Measurements from ENCODE around the gene DTNBP1.
"Not testable (repeated sequence)": the region's sequence is repeated elsewhere in the genome, so short reads cannot be mapped to it uniquely, and the experiment has no call there.

The DTNBP1 gene

DNA sequence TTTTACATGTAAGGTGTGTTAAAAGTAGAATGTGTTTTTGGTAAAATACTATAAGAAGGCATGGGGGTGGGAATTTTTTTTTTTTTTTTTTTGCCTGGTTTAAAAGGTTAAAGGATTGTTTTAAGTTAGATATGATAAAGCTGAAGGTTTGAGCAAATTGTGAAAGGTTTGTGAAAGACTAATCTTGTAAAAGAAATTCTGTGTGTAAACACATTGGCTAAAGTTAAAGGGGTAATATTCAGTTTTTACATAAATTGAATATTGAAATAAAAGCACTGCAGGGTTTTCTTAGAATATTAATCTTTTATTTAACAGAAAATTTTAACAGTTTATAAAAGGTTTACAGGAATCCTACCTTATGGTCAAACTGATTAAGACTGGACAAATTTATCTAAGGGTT lies 105.7 kb downstream of the DTNBP1 start:
- no peak for DNase-seq (ENCODE audit: low read depth in 2 of 2)

DNA sequence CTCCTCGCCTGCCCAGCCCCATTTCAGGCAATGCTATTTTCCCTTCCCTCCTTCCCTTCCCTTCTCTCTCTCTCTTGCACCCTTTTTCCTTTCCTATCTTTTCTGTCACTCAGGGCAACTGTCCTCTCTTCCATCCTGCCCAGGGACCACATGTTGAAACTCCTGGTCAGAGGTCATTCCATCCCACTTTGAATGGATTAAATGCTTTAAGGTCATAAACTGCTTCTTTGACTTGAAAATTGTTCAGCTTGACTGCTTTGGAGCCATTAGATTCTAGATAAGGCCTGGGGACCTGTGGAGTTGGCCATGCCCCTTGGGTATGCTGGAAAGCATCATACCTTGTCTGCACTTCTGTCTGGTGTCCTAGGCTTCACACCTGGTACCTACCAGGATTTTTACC lies 106.1 kb downstream of the DTNBP1 start:
- no peak for DNase-seq (ENCODE audit: low read depth in 2 of 2)

DNA sequence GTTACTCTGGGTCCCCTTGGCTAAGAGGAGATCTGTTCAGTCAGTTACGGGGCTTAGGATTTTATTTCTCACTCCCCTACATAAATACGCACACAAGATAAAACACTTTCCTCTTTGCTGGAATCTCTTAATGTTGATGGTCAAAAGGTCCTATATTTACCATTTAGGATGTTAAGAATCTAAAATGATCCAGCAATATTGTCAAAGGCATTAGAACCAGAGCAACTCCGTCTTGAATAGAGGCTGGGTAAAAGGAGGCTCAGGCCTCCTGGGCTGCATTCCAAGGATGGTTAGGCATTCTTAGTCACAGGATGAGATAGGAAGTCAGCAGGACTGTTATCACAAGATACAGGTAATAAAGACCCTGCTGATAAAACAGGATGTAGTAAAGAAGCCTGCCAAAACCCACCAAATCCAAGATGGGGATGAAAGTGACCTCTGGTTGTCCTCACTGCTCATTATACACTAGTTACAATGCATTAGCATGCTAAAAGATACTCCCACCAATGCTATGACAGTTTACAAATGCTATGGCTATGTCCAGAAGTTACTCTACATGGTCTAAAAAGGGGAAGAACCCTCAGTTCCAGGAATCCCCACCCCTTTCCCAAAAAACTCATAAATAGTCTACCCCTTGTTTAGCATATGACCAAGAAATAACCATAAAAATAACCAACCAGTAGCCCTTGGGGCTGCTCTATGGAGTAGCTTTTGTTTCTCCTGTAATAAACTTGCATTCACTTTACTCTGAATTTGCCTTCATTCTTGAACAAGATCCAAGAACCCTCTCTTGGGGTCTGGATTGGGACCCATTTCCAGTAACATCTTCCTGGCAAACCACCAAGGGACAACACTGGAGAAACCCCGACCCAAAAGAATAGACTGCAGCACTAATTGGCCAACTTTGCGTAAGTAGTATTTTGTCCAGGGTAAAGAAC lies 107.5 kb downstream of the DTNBP1 start:
- no peak for DNase-seq (ENCODE audit: low read depth in 2 of 2)

DNA sequence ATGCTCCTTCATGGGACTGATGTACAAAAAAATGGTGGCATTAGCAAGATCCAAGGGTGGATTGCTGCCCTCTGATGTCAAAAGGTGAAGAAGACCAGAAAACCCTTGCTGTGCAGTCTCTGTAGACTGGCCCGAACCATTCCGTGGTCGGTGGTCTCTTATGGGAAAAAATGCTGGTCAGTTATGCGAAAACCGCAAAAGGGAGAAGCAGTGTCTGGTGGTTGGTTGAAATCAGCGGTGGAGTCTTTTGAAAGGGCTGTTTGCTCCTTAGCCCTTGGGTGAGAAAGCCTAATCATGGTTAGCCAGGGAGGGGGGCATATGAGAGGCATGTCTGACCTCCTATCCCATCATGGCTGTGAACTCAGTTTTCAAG lies 108.1 kb downstream of the DTNBP1 start:
- no peak for DNase-seq (ENCODE audit: low read depth in 2 of 2)

DNA sequence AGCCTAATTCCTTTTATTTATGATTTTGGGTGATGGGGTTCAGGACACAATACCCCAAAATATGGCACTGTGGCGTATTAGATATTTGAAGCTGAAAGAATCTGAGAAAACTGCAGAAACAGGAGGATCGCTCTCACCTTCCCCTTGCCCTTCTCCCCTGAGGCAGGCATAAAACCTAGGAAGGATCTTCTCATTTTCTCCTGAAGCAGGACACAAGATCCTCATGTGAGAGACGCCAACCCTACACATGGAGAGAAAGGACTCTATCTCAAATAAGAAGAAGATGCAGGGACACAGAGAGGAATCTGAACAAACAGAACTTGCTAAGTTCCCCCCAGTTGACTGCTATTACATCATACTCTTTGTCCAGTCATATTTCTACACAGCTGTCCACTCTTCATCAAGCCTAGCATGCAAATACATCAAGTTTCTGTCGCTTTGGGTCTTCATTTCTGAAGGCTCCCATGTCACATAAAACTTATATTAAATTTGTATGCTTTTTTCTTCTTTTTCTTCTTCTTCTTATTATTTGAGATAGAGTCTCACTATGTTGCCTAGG lies 109.0 kb downstream of the DTNBP1 start:
- no peak for DNase-seq (ENCODE audit: low read depth in 2 of 2)

DNA sequence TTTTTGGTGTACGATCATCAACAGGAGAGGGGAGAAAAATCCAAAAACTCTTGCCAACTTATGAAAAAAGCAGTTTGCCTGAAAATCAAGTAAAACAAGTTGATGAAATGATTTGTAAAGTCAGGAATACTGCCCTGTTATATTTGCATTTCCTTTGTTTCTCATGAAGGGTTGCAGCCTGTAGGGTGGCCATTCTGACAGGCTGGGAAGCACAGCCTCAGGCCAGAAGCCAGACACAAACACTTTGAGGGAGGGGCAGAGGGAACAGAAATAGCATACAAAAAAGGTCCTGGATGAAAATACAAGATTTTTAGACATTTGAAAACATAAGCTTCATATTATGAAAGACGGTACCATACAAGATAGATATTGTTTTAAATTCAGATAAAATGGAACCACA lies 109.8 kb downstream of the DTNBP1 start:
- no peak for DNase-seq (ENCODE audit: low read depth in 2 of 2)

DNA sequence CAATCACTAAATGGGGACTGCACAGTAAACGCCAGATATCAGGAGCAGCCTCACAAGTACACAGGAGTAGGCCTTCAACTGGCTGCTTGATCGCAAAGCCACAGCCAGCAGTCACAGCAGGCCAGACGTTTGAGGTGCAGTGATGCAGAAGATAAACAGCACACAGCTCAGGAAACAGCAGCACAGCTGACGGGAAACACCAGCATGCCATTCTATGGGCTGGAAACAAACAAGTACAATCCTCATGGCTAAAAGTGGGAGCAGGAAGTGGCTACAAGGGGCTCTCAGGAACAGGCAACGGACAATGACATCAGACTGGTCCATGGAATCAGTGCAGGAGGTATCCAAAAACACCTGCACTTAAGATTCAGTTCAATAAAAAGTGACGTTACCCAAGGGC lies 111.0 kb downstream of the DTNBP1 start:
- no peak for DNase-seq (ENCODE audit: low read depth in 2 of 2)

DNA sequence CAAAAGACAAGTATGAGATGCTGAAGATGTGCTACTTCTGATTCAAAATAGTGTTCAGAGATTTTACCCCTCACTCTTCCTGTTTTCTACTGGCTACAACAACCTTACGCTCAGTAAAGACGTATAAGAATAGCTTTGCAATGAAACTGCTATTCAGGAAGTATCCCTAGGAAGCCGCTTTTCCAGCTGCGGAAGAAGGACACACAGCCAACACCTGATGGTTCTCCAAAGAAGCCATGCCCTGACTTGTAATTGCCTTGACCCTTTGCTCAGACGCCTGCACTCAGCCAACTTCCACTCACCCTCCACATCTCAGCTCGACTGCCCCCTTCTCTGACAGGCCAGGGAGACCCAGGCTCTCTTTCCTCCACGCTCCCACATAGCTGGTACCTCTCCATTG lies 111.6 kb downstream of the DTNBP1 start:
- no peak for DNase-seq (ENCODE audit: low read depth in 2 of 2)

DNA sequence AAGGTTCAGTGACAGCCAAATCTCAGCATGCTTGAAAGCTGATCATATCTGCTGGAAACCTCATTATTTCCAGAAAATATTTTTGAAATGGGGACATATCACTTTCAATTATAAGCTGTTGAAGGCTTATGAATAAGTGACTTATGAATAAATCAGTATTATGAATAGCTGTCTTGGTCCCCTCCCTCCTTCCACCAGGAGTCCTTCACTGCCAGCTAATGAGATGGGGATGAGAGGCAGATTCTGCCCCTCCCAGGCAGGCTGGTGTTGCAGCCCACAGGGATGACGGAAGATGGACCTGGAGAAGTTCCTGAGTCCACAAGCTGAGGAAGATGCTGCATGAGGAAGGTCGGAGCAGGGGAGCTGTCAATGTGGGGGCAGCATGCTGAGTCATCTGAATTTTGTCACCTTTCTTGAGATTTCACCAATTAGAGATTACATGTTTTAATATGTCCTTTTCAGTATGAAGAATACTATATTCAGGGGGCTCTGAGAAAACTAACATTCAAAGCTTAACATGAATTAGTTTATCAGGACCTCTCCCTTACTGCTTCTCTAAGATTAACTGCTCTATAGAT lies 112.2 kb downstream of the DTNBP1 start:
- DNase-seq (ENCODE audit: low read depth in 2 of 2) = no peak

DNA sequence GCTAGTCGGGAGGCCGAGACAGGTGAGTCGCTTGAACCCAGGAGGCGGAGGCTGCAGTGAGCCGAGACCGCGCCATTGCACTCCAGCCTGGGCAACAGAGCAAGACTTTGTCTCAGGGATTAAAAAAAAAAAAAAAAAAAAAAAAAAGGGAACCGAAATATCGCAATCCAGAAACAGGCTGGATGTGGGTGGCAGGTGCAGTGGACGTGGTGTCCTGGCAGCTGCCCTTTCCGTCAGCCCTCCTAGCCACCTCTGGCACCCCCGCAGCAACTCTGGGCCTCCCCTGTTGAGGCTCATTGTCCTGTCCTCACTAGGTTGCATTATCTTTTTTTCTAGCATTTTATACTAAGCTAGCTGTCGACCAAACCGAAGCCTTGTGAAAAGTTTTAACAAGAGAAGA lies 113.5 kb downstream of the DTNBP1 start:
- DNase-seq (ENCODE audit: low read depth in 2 of 2) = no peak

DNA sequence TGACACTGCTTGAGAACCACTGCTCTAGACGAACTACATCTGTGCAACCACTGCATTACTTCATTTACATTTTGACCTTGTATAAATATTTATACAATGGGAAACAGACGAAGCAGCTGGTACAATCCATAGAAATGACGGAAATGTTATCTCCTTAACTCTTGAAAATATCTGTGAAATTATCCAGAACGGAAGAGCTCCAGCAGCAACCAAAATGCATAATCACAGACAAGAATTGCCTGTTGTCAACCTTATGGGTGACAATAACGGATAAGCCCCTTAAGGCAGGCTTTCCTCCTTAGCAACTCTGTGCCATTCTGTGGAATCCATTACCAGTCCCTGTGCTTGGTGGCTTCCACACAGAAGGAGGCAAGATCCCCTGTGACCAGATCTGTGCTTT lies 115.4 kb downstream of the DTNBP1 start:
- DNase-seq (ENCODE audit: low read depth in 2 of 2) = no peak

DNA sequence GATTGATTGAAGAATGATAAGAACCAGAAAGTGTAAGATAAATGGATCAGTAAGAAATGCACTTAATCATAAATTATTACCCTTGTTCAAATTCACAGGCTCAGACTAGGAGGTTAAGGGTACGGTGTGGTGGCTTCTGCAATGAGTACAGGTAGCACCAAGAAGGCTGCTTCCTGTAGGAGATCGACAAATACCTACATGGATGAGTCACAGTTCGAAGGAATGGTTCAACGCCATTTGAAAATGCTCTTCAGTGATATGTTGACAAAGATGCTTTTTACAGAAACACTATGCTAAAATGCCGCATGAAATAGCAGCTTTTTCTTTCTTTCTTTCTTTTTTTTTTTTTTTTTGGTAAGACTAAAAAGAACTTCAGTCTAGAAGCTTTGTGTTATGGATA lies 116.2 kb downstream of the DTNBP1 start:
- DNase-seq (ENCODE audit: low read depth in 2 of 2) = no peak

DNA sequence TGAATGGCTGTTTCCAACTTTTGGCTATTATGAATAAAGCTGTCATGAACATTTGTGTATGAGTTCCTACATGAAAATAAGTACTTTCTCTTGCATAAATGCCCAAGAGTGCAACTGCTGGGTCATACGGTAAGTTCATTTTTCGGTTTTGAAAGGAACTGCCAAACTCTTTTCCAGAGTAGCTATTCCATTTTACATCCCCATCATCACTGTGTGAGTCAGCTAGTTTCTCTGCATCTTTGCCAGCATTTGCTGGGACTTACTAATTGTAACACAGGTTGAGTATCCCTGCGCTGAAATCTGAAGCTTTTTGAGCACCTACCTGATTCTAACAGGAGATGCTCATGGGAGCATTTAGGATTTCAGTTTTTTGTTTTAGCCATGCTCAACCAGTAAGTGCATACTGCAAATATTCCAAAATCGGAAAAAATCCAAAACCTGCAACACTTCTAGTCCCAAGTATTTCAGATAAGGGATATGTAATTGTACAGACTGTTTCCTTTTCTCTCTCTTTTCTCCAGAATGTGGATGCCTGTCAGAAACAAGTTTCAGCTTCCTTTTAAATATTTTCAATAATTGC lies 118.4 kb downstream of the DTNBP1 start:
- no peak for DNase-seq (ENCODE audit: low read depth in 2 of 2)

DNA sequence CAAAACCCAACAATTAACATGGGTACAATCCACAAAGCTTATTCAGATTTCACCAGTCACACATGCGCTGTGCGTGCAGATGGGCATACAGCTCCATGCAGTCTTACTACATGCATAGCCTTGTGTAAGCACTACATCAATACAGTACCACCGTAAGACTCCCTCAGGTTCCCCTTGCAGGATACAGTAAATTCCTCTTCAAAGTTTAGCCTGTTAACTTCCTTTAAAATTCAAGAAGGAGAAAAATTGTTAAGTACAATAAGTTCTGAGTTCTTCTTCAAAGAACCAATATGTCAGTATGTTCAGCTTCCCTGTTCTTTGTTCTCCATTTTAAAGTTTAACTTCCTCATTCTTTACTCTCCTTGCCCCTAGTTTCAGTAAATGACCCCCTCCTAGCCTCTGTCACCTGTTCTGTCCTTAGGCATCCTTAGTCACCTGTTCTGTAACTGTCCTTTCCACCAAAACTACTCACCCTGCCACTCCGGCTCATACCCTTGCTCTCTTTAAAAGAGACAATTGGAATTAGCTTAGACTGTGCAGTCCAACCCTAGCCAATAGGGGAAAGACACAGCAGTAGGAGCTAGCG lies 119.4 kb downstream of the DTNBP1 start:
- not testable (repeated sequence) for DNase-seq (ENCODE audit: low read depth in 2 of 2)

DNA sequence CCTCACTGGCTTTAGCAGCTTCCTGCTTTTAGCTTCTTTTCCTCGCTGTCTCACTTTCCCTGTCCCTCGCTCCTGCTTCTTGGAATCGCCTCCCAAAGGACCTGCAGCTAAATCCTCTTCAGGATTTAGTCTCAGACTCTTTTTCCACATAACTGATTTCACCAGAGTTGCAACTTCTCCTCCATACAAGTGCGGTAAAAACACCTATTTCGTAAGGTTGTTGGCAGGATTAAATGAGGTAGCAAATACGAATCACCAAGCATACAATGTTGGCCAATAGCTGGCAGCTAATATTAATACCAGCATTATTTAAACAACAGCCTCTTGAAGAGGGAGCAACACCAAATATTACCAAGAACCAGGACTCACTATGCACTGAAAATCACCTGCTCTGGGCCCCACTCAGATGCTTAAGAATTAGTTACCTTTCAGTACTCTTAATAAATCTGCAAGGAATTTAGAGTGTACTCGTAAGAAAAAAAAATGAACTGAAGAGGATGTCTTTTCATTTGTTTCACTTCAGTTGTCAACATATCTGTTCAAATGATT lies 123.0 kb downstream of the DTNBP1 start:
- no peak for DNase-seq (ENCODE audit: low read depth in 2 of 2)

DNA sequence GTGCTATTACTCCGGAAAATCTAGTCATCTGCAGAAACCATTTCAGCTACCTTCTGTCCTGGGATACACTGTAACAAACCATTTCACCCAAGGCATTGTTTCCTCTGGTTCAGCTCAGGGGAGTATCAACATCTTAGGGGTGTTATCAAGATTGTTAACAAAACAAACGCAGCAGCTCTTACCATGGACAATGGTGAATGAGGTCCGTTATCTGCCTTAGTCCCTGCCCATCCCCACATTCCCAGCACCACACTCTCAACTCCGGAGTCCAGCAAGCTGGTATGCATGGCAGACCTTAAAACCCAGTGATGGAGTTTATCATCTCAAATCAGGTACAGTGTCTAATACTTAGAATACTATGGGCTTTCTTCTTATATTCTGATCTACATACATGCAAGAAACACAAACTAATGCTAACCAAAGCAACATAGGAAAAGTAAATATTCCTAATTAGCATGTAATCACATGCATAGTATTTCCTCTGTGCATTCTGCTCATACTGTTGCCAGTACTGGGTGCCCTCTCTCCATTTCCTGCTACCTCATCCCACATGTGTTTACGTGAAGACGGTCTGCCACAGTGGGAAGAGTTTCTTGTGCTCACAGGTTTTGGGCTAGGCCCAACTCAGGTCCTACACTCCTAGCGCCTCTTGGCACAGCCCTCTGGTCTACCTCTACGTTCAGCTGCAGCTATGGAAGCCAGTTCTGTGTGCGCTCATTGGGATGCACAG lies 123.9 kb downstream of the DTNBP1 start:
- no peak for DNase-seq (ENCODE audit: low read depth in 2 of 2)

DNA sequence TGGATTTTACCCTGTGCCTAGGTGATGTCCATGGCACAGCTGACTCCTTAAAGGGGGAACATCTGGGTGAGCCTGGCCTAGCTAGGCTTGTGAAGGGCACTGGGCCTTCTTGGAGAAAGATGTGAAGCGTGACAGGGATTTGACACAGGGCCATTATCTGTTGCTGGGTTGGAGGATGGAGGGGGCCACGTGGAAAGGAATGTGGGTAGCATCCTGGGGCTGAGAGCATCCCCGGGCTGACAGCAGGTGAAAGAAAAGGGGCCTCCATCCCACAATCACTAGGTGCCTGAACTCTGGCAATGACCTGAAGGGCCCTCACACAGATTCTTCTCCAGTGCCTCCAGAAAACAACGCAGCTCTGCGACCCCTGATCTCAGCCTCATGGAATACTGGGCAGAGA lies 124.7 kb downstream of the DTNBP1 start:
- DNase-seq (ENCODE audit: low read depth in 2 of 2) = no peak

DNA sequence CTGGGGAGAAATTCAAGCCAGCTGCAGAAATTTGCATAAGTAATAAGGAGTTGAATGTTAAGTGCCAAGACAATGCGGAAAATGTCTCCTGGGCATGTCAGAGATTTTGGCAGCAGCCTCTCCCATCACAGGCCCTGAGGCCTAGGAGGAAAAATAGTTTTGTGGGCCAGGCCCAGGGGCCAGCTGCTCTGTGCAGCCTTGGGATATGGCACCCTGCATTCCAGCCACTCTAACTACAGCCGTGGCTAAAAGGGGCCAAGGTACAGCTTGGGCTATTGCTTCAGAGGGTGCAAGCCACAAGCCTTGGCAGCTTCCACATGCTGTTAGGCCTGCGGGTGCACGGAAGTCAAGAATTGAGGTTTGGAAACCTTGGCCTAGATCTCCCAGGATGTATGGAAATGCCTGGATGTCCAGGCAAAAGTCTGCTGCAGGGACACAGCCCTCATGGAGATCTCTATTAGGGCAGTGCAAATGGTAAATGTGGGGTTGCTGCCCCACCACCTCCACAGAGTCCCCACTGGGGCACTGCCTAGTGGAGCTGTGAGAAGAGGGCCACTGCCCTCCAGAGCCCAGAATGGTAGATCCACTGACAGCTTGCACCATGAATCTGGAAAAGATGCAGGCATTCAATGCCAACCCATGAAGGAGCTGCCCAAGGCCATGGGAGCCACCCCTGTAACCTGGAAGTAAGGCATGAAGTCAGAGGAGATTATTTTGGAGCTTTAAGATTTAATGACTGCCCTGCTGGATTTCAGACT lies 126.5 kb downstream of the DTNBP1 start:
- no peak for DNase-seq (ENCODE audit: low read depth in 2 of 2)

DNA sequence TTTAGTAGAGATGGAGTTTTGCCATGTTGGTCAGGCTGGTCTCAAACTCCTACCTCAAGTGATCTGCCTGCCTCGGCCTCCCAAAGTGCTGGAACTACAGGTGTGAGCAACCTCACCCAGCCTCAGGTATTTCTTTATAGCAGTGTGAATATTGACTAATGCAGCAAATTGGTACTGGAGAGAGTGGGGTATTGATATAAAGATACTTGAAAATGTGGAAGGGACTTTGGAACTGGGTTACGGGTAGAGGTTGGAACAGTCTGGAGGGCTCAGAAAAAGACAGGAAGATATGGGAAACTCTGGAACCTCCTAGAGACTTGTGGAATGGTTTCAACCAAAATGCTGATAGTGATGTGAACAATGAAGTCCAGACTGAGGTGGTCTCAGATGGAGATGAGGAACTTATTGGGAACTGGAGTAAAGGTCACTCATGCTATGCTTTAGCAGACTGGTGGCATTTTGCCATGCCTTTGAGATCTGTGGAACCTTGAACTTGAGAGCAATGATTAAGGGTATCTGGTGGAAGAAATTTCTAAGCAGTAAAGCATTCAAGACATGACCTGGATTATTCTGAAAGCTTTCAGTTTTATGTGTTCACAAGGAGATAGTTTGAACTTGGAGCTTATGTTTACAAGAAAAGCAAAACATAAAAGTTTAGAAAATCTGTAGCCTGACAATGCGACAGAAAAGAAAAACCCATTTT lies 127.2 kb downstream of the DTNBP1 start:
- DNase-seq (ENCODE audit: low read depth in 2 of 2) = no peak

DNA sequence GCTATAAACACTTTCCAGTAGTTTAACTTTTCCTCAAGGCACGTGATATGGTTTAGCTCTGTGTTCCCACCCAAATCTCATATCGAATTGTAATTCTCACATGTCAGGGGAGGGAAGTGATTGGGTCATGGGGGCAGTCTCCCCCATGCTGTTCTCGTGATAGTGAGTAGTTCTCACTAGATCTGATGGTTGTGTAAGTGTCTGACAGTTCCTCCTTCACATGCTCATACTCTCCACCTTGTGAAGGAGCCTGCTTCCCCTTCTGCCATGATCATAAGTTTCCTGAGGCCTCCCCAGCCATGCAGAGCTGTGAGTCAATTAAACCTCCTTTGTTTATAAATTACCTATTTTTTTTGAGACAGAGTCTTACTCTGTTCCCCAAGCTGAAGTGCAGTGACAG lies 127.9 kb downstream of the DTNBP1 start:
- DNase-seq (ENCODE audit: low read depth in 2 of 2) = no peak
